ENCODE measurements around the gene SMAD7. TPM values are rescaled to one million over a fixed set of nuclear protein-coding genes. Genes with fewer than 3 reads are reported as not detected.
A peak's percentile ranks its signal among the peaks of the same experiment; 100 is the strongest.

The SMAD7 gene
- total and polyA plus RNA-seq, 10 of the 15 experiments (the other 5 are each of a cell fraction or from before 2014, with no cell fraction given), result 1.3 to 22.5 (median 8.0) TPM

DNA sequence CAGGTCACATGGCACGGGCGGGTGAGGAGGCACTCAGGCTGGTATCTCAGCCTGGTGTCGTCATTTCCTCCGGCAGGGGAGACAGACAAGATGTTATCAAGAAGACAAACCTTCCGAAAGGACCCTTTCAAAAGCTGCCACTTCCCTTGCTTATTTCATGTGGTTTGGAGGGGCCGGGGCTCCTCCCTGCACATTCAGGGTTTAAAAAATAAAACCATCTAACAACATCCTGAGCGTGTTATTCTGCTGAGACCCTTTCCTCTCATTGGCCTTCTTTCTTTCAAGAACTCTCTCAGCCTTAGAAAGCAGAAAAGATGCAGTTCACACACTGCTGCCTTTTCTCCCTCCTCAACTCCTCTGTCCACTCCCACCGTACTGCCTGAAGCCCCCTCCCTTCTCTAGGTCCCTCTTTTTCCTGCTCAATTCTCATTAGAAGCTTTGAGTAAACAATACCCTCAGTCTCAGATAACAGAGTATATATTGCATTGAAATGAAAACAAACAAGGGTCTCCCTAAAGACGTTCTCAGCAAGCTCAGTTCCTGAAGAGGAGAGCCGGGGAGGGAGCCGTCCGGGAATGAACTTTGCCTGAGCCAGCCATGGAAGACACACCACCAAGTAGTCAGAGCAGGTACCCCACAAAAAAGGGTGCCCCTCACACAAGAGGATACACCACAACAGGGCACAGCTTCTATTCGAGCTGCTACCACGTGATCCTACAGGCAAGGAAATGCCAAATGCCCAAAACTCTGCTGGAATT is 9.7 kb downstream of the SMAD7 start (continued):
- TF ChIP-seq, protein P1, sequence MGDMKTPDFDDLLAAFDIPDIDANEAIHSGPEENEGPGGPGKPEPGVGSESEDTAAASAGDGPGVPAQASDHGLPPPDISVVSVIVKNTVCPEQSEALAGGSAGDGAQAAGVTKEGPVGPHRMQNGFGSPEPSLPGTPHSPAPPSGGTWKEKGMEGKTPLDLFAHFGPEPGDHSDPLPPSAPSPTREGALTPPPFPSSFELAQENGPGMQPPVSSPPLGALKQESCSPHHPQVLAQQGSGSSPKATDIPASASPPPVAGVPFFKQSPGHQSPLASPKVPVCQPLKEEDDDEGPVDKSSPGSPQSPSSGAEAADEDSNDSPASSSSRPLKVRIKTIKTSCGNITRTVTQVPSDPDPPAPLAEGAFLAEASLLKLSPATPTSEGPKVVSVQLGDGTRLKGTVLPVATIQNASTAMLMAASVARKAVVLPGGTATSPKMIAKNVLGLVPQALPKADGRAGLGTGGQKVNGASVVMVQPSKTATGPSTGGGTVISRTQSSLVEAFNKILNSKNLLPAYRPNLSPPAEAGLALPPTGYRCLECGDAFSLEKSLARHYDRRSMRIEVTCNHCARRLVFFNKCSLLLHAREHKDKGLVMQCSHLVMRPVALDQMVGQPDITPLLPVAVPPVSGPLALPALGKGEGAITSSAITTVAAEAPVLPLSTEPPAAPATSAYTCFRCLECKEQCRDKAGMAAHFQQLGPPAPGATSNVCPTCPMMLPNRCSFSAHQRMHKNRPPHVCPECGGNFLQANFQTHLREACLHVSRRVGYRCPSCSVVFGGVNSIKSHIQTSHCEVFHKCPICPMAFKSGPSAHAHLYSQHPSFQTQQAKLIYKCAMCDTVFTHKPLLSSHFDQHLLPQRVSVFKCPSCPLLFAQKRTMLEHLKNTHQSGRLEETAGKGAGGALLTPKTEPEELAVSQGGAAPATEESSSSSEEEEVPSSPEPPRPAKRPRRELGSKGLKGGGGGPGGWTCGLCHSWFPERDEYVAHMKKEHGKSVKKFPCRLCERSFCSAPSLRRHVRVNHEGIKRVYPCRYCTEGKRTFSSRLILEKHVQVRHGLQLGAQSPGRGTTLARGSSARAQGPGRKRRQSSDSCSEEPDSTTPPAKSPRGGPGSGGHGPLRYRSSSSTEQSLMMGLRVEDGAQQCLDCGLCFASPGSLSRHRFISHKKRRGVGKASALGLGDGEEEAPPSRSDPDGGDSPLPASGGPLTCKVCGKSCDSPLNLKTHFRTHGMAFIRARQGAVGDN (IDR thresholded peaks at IDR 0.05), result 0 out of 2 replicates have a peak, but pooled peaks have one; percentile 44
- TF ChIP-seq ZNF24 (IDR thresholded peaks at IDR 0.05) (no peak), EGR1 (IDR thresholded peaks at IDR 0.05; ENCODE audit: borderline replicate concordance in 1 of 2, low read depth in 2 of 2, low read length in 2 of 2) (no peak), RB1 (IDR thresholded peaks at IDR 0.05; ENCODE audit: borderline replicate concordance) (no peak), ZNF384 (IDR thresholded peaks at IDR 0.05; ENCODE audit: borderline replicate concordance, low read depth, low read length) (0 out of 2 replicates have a peak, but pooled peaks have one; percentile 48), BACH1 (IDR thresholded peaks at IDR 0.05; ENCODE audit: borderline replicate concordance) (no peak), CREB1 (IDR thresholded peaks at IDR 0.05; ENCODE audit: low read depth) (peak; percentile 55), NBN (IDR thresholded peaks at IDR 0.05) (0 out of 2 replicates have a peak, but pooled peaks have one; percentile 3), SREBF2 (IDR thresholded peaks at IDR 0.05; ENCODE audit: low read length) (no peak), ZSCAN29 (IDR thresholded peaks at IDR 0.05) (no peak), WRNIP1 (IDR thresholded peaks at IDR 0.05; ENCODE audit: borderline replicate concordance, low read depth, low read length) (no peak)
- TF ChIP-seq, protein P2, sequence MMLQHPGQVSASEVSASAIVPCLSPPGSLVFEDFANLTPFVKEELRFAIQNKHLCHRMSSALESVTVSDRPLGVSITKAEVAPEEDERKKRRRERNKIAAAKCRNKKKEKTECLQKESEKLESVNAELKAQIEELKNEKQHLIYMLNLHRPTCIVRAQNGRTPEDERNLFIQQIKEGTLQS (IDR thresholded peaks at IDR 0.05; ENCODE audit: borderline replicate concordance, extremely low read depth, low read depth, low read length), result no peak
- TF ChIP-seq, protein P3, sequence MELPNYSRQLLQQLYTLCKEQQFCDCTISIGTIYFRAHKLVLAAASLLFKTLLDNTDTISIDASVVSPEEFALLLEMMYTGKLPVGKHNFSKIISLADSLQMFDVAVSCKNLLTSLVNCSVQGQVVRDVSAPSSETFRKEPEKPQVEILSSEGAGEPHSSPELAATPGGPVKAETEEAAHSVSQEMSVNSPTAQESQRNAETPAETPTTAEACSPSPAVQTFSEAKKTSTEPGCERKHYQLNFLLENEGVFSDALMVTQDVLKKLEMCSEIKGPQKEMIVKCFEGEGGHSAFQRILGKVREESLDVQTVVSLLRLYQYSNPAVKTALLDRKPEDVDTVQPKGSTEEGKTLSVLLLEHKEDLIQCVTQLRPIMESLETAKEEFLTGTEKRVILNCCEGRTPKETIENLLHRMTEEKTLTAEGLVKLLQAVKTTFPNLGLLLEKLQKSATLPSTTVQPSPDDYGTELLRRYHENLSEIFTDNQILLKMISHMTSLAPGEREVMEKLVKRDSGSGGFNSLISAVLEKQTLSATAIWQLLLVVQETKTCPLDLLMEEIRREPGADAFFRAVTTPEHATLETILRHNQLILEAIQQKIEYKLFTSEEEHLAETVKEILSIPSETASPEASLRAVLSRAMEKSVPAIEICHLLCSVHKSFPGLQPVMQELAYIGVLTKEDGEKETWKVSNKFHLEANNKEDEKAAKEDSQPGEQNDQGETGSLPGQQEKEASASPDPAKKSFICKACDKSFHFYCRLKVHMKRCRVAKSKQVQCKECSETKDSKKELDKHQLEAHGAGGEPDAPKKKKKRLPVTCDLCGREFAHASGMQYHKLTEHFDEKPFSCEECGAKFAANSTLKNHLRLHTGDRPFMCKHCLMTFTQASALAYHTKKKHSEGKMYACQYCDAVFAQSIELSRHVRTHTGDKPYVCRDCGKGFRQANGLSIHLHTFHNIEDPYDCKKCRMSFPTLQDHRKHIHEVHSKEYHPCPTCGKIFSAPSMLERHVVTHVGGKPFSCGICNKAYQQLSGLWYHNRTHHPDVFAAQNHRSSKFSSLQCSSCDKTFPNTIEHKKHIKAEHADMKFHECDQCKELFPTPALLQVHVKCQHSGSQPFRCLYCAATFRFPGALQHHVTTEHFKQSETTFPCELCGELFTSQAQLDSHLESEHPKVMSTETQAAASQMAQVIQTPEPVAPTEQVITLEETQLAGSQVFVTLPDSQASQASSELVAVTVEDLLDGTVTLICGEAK (IDR thresholded peaks at IDR 0.05; ENCODE audit: borderline replicate concordance), result 0 out of 2 replicates have a peak, but pooled peaks have one; percentile 9
